Omental fat pad (tissue), 4 donors: ENCODE results near the gene PTPN12. TPM values are rescaled to one million over a fixed set of nuclear protein-coding genes. Genes with fewer than 3 reads are reported as not detected.
"Not testable (repeated sequence)": the region's sequence is repeated elsewhere in the genome, so short reads cannot be mapped to it uniquely, and the experiment has no call there.

Experiments used
- ATAC-seq: fragments of 150-250 bp; one replicate; pipeline ENCODE4 v1.9.1; 2016; ENCODE audit warnings: mild to moderate bottlenecking, moderate library complexity; ENCODE audit not compliant: low FRiP score
- DNase-seq: peaks from one replicate; pipeline ENCODE4 v3.0.0-alpha.2; 2019; ENCODE audit warnings: low spot score
- CTCF ChIP-seq, 3 donors: fragments of 450-650 bp; IDR thresholded peaks; one replicate each; pipeline ENCODE4 v1.5.1; 2016 to 2017; ENCODE audit warnings: antibody characterized with exemption in 3 of 3, mild to moderate bottlenecking in 3 of 3, moderate library complexity in 2 of 3
- total RNA-seq, 4 donors: library from RNA; depleted of rRNA; stranded (reverse); fragments of >200 nt; gene quantifications; one replicate each; pipeline ENCODE4 v1.1.0, GENCODE V29; 2016

PTPN12 gene
- 100 to 1,000 TPM; 109 to 219 (median 138) TPM for total RNA-seq

- DNase-seq (no peak), ATAC-seq (peak; percentile 47)
- no peak for TF ChIP-seq CTCF (IDR thresholded peaks at IDR 0.05)
These were observed at the start of gene PTPN12 for GRCh38 chr7:77537136-77537777. Gene PTPN12, plus strand, starts transcription at chr7:77537295. Its CDS starts 252 bp downstream, at chr7:77537547.

GRCh38 chr7:77488986-77489385 is 48.1 kb upstream of the PTPN12 start:
- no peak for TF ChIP-seq CTCF (IDR thresholded peaks at IDR 0.05)

DNA sequence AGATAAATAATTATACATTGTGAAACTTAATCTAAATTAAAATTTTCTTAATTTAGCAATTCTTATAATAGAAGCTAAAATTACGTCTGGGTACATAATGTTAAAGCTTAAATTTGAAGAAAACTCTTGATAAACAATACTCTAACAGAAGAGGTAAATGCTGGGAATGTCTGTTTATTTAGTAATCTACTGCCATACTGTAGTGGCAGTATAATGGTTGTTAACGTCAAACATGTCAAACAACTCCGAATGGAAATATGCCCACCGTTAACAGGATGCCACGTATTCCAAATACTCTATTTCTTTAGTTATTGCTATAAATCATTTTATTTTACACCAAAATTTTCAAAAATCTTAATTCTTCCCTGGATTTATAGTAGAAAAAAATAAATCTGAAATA is 40.0 kb upstream of the PTPN12 start:
- DNase-seq (no peak), ATAC-seq (no peak)
- no peak for TF ChIP-seq CTCF (IDR thresholded peaks at IDR 0.05)

More at GRCh38 chr7:77488986-77489385, 48.1 kb upstream of the PTPN12 start:
- ATAC-seq (no peak), DNase-seq (no peak)

GRCh38 chr7:77498659-77499379 is 38.3 kb upstream of the PTPN12 start:
- DNase-seq (no peak), ATAC-seq (no peak)
- TF ChIP-seq CTCF (IDR thresholded peaks at IDR 0.05), result no peak

- DNase-seq (no peak), ATAC-seq (no peak)
These were observed 35.9 kb upstream of the PTPN12 start for GRCh38 chr7:77501192-77501515.

GRCh38 chr7:77504951-77505350 is 32.1 kb upstream of the PTPN12 start:
- no peak for DNase-seq
- no peak for TF ChIP-seq CTCF (IDR thresholded peaks at IDR 0.05)
- ATAC-seq, result no peak

More at GRCh38 chr7:77501192-77501515, 35.9 kb upstream of the PTPN12 start:
- no peak for TF ChIP-seq CTCF (IDR thresholded peaks at IDR 0.05)

DNA sequence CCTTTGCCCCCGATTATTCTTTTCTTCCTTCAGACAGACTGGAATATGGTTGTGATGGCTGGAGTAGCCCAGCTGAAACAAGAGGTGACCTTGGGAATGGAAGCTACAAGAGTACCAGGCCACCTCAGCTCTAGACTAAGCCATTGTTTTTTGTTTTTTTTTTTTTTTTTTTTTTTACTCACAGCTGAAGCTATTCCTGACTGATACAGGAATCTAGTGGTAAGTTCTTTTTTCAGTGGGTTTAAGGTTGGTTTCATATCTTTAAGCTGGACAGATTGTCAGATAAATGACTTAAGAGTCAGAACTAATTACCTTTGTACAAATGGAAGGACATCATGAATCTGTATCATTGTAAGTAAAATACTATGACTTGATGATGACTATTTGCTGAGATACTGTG is 30.2 kb upstream of the PTPN12 start:
- ATAC-seq (no peak), DNase-seq (no peak)
- no peak for TF ChIP-seq CTCF (IDR thresholded peaks at IDR 0.05)

GRCh38 chr7:77513002-77513670 is 24.0 kb upstream of the PTPN12 start:
- ATAC-seq, result not testable (repeated sequence)

More at GRCh38 chr7:77513002-77513670, 24.0 kb upstream of the PTPN12 start:
- not testable (repeated sequence) for DNase-seq
